GM12892 (cell line): ENCODE results near the gene NGFR.

Experiments used
- POLR2A ChIP-seq: IDR thresholded peaks from 2 replicates; pipeline ENCODE4 v1.6.1; 2011; ENCODE audit warnings: low read depth, low read length, control low read depth
- TAF1 ChIP-seq: IDR thresholded peaks from 2 replicates; pipeline ENCODE4 v1.6.1; 2011; ENCODE audit warnings: low read depth, mild to moderate bottlenecking, control low read depth, low read length, borderline replicate concordance

DNA sequence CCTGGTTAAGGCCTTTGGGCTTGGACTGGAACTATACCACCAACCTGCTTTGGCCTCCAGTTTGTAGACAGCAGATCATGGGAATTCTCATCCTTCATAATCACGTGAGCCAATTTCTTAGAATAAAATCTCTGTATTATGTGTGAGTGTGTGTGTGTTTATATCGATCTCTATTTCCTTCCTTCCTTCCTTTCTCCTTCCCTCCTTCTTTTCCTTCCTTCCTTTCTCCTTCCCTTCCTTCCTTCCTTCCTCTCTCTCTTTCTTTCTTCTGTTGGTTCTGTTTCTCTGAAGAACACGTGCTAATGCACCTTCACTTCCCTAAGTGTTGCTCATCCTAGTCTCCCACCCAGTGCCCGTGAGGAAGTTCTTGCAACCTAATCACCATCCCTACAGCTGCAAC, 44.9 kb upstream of the NGFR start:
- no peak for TF ChIP-seq POLR2A
- no peak for TF ChIP-seq TAF1
